ENCODE measurements around the gene CFAP97. TPM values are rescaled to one million over a fixed set of nuclear protein-coding genes. Genes with fewer than 3 reads are reported as not detected.

CFAP97 gene
- total RNA-seq, 1 experiment from 2014 or later = 28.1 TPM

GRCh38 chr4:185110375-185110823 lies 93.4 kb downstream of the CFAP97 start:
- no peak for DNase-seq (ENCODE audit: low read depth)

- DNase-seq (ENCODE audit: low read depth) = no peak
These were observed 94.1 kb downstream of the CFAP97 start for GRCh38 chr4:185109736-185110135.

Other genes with a start within 250 kb of the CFAP97 start
- not detected in 2 replicates for gene HELT, start 185.5 kb downstream of the CFAP97 start, total RNA-seq (2014; rRNA removed; shearing (Covaris generic))
- gene SLC25A4, start 60.7 kb downstream of the CFAP97 start, total RNA-seq (2014; rRNA removed; shearing (Covaris generic)) = 9.0 and 13.3 TPM in 2 replicates
- gene SNX25, start 5.6 kb upstream of the CFAP97 start, total RNA-seq (2014; rRNA removed; shearing (Covaris generic)) = 16.1 and 18.3 TPM in 2 replicates
- gene LRP2BP, start 191.9 kb upstream of the CFAP97 start, total RNA-seq (2014; rRNA removed; shearing (Covaris generic)) = 0.48 and 0.68 TPM in 2 replicates
- 23.3 and 38.2 TPM in 2 replicates for gene ANKRD37, start 192.8 kb upstream of the CFAP97 start, total RNA-seq (2014; rRNA removed; shearing (Covaris generic))
- gene UFSP2, start 222.0 kb upstream of the CFAP97 start, total RNA-seq (2014; rRNA removed; shearing (Covaris generic)) = 28.8 and 38.6 TPM in 2 replicates